ENCODE data around the gene R3HDM2. TPM values are rescaled to one million over a fixed set of nuclear protein-coding genes. Genes with fewer than 3 reads are reported as not detected.
A peak's percentile ranks its signal among the peaks of the same experiment; 100 is the strongest.
"Not testable (repeated sequence)": the region's sequence is repeated elsewhere in the genome, so short reads cannot be mapped to it uniquely, and the experiment has no call there.

Gene R3HDM2
- total RNA-seq, 1 donor from 2014 or later = 89.6 TPM

DNA sequence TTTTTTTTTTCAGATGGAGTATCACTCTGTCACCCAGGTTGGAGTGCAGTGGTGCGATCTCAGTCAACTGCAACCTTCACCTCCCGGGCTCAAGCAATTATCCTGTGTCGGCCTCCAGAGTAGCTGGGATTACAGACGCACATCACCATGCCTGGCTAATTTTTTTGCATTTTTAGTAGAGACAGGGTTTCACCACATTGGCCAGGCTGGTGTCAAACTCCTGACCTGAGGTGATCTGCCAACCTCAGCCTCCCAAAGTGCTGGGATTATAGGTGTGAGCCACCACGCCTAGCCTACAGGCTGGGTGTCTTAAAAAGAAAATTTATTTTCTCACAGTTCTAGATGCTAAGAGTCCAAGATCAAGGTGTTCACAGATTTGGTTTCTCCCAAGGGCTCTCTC is 66.7 kb downstream of the R3HDM2 start:
- DNase-seq (ENCODE audit: low spot score); ATAC-seq; intact Hi-C loops (cut with DNase I): not testable (repeated sequence)

DNA sequence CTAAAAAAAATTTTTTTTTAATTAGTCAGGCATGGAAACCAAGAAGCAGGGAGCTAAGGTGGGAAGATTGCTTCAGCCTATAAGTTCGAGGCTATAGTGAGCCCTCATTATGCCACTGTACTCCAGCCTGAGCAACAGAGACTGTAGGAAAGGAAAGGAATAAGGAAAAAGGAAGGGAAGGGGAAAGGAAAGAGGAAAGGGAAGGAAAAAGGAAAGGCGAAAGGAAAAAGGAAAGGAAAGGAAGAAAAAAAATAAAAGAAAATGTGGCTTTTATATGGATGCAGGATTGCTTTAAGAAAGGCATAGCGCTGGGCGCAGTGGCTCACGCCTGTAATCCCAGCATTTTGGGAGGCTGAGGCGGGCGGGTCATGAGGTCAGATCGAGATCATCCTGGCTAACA is 70.4 kb downstream of the R3HDM2 start:
- no peak for DNase-seq (ENCODE audit: low spot score)
- intact Hi-C loops (cut with DNase I) = no loop called here
- no peak for ATAC-seq

GRCh38 chr12:57358646-57359045 is 72.2 kb downstream of the R3HDM2 start:
- ATAC-seq (no peak), DNase-seq (ENCODE audit: low spot score) (no peak)
- intact Hi-C loops (cut with DNase I) = no loop called here

GRCh38 chr12:57355734-57356133 is 75.1 kb downstream of the R3HDM2 start:
- ATAC-seq (no peak), DNase-seq (ENCODE audit: low spot score) (no peak)
- intact Hi-C loops (cut with DNase I) = no loop called here

- intact Hi-C loops (cut with DNase I) = no loop called here
- no peak for DNase-seq (ENCODE audit: low spot score)
- no peak for ATAC-seq
Measured at GRCh38 chr12:57352166-57352565, 78.7 kb downstream of the R3HDM2 start.

GRCh38 chr12:57347284-57347683 is 83.6 kb downstream of the R3HDM2 start:
- intact Hi-C loops (cut with DNase I) = no loop called here
- ATAC-seq (no peak), DNase-seq (ENCODE audit: low spot score) (no peak)

DNA sequence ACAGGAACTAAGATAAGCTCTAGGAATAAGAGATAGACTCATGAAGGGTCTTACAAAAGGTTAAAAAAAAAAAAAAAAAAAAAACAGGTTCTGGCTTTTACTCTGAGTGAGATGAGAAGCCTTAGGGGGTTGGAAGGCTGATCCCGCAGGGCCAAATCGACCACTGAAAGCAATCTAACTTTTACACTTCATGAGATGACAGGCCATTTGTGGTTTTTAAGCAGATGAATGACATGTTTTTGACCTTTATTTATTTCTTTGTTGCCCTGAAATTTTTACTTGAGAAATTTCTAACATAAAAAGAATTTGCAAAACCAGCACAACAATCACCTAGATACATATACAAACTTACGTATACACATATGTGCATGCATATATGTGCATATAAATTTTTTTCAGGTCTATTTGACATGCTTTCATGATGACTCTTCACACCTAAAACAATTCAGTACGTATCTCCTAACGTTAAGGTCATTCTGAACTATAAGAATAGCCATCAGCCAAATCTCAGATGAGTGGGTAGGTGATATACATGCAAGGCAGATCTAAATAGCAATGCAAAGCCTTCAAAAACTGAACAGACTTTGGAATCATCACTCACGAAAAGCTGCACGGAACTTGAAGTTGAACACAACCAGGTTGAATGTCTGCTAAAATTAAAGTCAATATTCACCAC is 87.0 kb downstream of the R3HDM2 start:
- no peak for ATAC-seq
- intact Hi-C loops (cut with DNase I) = no loop called here

GRCh38 chr12:57342207-57342691 is 88.6 kb downstream of the R3HDM2 start:
- intact Hi-C loops (cut with DNase I) = no loop called here
- ATAC-seq = peak; percentile 57

More for the DNA sequence above, 87.0 kb downstream of the R3HDM2 start:
- DNase-seq (ENCODE audit: low spot score) = no peak

DNA sequence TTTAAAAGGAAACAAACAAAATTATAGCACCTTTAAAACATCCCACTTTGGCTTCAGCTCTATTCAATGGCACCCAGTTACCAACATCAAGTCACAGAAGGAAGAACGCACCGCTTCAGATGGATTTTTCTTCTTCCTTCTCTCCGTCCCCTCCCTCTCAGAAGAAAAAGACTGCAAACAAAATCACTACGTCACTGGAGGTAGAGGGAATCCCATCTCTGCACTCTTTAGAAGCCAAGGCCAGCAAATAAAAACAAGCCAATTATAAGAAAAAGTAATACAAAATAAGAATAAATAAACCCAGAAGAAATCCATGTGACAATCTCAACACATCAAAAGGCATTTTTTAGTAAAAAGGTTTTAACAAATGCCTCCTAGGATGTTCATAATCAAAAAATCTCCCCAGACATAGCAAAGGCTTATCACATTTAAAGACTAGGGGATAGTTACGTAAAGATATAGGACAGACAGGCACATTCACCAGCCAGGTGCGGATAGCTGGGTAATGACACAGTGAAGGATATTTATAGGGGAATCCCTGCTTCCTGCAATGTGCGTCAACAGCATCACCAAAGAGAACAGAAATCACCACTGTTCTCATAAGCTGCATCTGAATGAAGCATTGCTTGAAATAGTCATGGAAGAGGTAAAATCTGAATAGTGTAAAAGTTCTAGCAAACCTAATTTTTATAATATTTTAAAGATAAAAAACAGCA is 89.4 kb downstream of the R3HDM2 start:
- ATAC-seq (peak; percentile 70), DNase-seq (ENCODE audit: low spot score) (no peak)
- intact Hi-C loops (cut with DNase I) = no loop called here

More at GRCh38 chr12:57342207-57342691, 88.6 kb downstream of the R3HDM2 start:
- DNase-seq (ENCODE audit: low spot score) = no peak

DNA sequence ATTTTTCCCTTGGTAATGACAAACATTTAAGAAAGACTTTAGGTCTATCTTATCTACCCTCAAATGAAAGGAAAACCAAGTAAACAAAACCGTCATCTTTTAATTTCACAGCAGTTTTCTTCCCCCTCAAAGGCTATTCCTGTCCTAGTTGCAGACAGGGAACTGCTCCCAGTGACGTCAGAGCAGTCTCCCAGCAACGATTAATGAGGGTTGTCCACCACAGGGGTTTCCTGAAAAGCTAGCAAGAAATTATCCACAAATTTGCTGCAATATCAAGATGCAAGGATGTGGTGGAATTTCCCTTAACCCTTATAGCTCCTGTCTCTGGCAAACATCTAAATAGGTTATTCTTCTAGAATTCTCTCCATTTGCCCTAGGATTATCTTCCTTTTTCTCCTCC is 90.7 kb downstream of the R3HDM2 start:
- ATAC-seq (peak; percentile 90), DNase-seq (ENCODE audit: low spot score) (peak; percentile 75)
- intact Hi-C loops (cut with DNase I) = no loop called here

GRCh38 chr12:57336299-57336698 is 94.5 kb downstream of the R3HDM2 start:
- ATAC-seq; intact Hi-C loops (cut with DNase I); DNase-seq (ENCODE audit: low spot score): not testable (repeated sequence)

GRCh38 chr12:57334219-57334618 is 96.6 kb downstream of the R3HDM2 start:
- intact Hi-C loops (cut with DNase I) = no loop called here
- DNase-seq (ENCODE audit: low spot score) (no peak), ATAC-seq (no peak)

DNA sequence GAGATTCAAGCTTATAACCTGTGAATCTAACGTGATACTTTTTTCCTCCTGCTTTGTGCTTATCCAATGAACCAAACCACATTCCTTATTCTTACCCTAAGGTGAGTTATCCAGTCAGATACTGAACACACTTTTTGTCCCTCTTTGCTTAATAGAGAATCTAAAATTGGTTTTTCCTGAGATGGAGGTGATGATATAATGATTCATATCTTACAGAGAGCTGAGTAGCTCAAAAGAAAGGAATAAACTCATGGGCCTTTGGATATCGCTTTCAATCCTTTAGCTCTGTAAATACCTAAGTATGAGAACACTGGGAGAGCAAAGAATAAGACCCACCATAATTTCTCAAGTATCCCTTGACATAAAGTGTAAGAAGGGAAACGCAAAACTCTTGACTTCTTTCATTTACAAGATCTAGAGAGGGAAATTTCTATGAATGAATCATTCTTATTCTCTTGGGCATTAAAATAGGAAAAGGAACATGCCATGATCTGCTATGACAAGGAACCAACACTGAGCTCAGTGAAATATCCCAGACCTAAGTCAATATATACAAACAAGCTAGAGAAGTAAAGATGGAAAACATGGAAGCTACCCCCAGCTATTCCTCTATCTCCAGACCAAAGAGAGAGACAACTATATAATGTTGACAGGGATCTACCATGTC is 98.1 kb downstream of the R3HDM2 start:
- no peak for ATAC-seq
- intact Hi-C loops (cut with DNase I) = no loop called here
- DNase-seq (ENCODE audit: low spot score) = no peak

DNA sequence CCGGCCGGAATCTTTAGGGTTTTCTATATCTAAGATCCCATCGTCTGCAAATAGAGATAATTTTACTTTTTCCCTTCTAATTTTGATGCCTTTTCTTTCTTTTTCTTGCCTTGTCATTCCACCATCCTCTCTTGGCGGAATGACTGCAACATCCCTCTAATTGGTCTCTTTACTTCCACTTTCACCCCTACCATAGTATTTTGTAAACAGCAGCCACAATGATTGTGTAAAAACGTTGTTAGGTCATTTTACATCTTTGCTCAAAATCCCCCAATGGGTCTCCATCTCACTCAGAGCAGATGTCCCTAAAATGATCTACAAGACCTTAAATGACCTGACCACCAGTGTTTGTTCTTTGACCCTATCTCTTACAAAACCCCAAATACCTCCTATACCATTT is 99.9 kb downstream of the R3HDM2 start:
- no peak for DNase-seq (ENCODE audit: low spot score)
- no peak for ATAC-seq
- intact Hi-C loops (cut with DNase I) = no loop called here

GRCh38 chr12:57329219-57329618 is 101.6 kb downstream of the R3HDM2 start:
- intact Hi-C loops (cut with DNase I) = no loop called here
- no peak for ATAC-seq
- DNase-seq (ENCODE audit: low spot score) = no peak

DNA sequence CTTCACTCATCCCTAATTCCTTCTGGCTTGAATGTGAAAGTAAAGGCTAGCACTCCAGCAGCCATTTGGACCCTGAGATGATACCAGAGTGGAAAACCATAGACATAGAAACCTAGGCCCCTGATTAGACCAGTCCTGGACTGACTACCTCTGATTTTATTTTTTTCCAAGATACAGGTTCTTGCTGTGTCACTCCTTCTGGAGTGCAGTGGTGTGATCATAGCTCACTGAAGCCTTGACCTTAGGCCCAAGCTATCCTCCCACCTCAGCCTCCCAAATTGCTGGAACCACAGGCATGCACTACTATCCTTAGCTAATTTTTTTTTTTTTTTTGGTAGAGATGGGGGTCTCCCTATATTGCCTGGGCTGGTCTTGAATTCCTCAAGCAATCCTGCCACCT is 105.4 kb downstream of the R3HDM2 start:
- DNase-seq (ENCODE audit: low spot score) = no peak
- intact Hi-C loops (cut with DNase I) = no loop called here
- ATAC-seq = no peak

DNA sequence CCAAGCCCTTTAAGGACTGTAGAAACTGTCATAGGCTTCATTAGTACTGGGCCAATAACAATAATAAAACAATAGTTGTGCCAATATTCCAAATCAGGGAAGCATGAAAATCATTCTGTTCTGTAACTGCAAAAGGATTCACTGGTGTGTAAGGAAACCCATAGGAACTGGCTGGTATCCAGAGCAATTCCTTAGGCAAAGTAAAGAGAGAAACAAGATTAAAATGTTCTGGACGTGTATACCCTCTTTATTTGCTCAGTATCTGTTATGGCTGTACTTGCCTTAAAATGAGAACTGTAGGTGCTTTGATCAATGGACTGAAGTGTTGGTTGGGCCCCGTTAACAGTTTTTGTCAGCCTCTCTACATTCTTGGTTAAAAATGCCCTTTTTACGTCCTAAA is 107.4 kb downstream of the R3HDM2 start:
- ATAC-seq (no peak), DNase-seq (ENCODE audit: low spot score) (no peak)
- intact Hi-C loops (cut with DNase I) = no loop called here

DNA sequence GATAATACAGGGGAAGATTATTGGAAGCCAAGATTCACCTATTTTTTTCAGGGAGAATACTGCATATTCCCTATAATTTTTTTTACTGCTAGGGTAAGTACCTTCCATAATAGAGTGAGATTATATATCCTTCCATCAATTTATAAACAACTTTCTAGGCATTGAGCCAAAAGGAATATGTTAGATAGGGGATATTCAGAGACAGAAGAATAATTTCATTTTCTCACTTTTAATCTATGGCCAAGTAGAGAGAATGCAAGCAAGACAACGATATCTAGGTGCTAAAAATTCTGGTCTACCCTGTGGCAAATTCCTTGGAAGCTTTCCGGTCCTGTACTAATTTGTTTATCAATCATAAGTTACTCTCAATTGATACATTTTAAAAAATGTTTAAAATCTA is 110.2 kb downstream of the R3HDM2 start:
- DNase-seq (ENCODE audit: low spot score) (no peak), ATAC-seq (no peak)
- intact Hi-C loops (cut with DNase I) = no loop called here

GRCh38 chr12:57319678-57320469 is 111.0 kb downstream of the R3HDM2 start:
- ATAC-seq = peak; percentile 85
- DNase-seq (ENCODE audit: low spot score) = no peak
- intact Hi-C loops (cut with DNase I) = no loop called here
